Tibial nerve (tissue), 4 donors: ENCODE results near the gene CELA3A.

Source experiments
- EP300 ChIP-seq, 2 donors: sonication (generic); formaldehyde crosslinking; IDR thresholded peaks; one replicate each; pipeline ENCODE4 v1.6.1; 2017; ENCODE audit warnings: antibody characterized with exemption in 2 of 2, mild to moderate bottlenecking in 1 of 2
- POLR2A ChIP-seq, 2 donors: fragments of 450-650 bp; IDR thresholded peaks; one replicate each; pipeline ENCODE4 v1.6.1; 2017; ENCODE audit warnings: antibody characterized with exemption in 2 of 2, mild to moderate bottlenecking in 2 of 2, moderate library complexity in 2 of 2
- TF ChIP-seq, protein P1 (sequence below), 5 experiments: fragments of 200-600 bp in 3 of 5; fragments of 450-650 bp in 2 of 5; sonication (generic) in 3 of 5; IDR thresholded peaks; one replicate each; pipeline ENCODE4 v1.5.1; 2016 to 2019; ENCODE audit warnings: antibody characterized with exemption in 5 of 5, mild to moderate bottlenecking in 3 of 5, moderate library complexity in 2 of 5

- TF ChIP-seq, protein P1, sequence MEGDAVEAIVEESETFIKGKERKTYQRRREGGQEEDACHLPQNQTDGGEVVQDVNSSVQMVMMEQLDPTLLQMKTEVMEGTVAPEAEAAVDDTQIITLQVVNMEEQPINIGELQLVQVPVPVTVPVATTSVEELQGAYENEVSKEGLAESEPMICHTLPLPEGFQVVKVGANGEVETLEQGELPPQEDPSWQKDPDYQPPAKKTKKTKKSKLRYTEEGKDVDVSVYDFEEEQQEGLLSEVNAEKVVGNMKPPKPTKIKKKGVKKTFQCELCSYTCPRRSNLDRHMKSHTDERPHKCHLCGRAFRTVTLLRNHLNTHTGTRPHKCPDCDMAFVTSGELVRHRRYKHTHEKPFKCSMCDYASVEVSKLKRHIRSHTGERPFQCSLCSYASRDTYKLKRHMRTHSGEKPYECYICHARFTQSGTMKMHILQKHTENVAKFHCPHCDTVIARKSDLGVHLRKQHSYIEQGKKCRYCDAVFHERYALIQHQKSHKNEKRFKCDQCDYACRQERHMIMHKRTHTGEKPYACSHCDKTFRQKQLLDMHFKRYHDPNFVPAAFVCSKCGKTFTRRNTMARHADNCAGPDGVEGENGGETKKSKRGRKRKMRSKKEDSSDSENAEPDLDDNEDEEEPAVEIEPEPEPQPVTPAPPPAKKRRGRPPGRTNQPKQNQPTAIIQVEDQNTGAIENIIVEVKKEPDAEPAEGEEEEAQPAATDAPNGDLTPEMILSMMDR (IDR thresholded peaks at IDR 0.05) = no peak
- no peak for TF ChIP-seq POLR2A (IDR thresholded peaks at IDR 0.05)
- TF ChIP-seq EP300 (IDR thresholded peaks at IDR 0.05) = no peak
These were observed 39.7 kb upstream of the CELA3A start for GRCh38 chr1:21961799-21962198.
